IPS-NIHi7 (cell line): ENCODE measurements around the gene CMTR1.
"Not testable (repeated sequence)": the region's sequence is repeated elsewhere in the genome, so short reads cannot be mapped to it uniquely, and the experiment has no call there.

Source experiments
- DNase-seq: peaks from one replicate; pipeline ENCODE4 v3.0.0; 2012; ENCODE audit warnings: mixed read lengths; ENCODE audit errors: extremely low spot score

Gene CMTR1, protein sequence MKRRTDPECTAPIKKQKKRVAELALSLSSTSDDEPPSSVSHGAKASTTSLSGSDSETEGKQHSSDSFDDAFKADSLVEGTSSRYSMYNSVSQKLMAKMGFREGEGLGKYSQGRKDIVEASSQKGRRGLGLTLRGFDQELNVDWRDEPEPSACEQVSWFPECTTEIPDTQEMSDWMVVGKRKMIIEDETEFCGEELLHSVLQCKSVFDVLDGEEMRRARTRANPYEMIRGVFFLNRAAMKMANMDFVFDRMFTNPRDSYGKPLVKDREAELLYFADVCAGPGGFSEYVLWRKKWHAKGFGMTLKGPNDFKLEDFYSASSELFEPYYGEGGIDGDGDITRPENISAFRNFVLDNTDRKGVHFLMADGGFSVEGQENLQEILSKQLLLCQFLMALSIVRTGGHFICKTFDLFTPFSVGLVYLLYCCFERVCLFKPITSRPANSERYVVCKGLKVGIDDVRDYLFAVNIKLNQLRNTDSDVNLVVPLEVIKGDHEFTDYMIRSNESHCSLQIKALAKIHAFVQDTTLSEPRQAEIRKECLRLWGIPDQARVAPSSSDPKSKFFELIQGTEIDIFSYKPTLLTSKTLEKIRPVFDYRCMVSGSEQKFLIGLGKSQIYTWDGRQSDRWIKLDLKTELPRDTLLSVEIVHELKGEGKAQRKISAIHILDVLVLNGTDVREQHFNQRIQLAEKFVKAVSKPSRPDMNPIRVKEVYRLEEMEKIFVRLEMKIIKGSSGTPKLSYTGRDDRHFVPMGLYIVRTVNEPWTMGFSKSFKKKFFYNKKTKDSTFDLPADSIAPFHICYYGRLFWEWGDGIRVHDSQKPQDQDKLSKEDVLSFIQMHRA

DNA sequence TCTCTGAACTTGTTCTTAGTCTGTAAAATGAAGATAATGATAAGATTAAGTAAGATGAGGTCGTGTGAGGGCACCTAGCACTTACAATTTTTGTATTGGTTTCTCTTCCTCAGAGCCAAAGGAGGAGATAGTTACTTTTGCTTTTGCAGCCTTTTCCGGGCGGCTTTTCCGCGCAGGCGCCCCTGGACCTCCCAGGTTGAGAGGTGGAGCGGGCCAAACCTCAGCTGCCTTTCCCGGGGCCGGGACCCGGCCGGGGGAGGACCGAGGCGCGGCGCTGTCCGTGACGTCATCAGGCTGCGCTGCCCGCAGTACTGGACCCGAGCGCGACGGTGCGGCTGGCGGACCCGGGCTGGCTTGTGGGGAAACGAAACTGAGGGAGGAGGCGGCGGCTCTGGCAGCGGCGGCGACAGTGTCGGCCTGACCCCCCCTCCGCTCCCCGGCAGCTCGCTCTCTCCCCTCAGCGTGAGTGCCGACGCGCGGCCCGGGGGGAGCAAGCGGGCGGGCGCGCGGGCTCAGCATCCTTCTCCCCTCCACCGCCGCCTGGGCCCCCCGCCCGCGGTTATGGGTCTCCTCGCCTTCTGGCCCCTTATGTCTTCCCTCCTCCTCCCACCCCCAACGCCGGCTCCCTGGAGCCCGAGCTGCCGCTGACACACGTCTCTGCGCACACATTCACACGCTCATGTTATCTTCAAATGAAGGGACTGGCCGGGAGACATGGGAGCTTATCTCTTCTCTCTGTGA is at the start of gene CMTR1:
Gene CMTR1, plus strand, starts transcription at position 306 of the 741 bp plus-strand sequence. CDS start 2,409 bp downstream, outside the sequence.
- peak; percentile 100 for DNase-seq

DNA sequence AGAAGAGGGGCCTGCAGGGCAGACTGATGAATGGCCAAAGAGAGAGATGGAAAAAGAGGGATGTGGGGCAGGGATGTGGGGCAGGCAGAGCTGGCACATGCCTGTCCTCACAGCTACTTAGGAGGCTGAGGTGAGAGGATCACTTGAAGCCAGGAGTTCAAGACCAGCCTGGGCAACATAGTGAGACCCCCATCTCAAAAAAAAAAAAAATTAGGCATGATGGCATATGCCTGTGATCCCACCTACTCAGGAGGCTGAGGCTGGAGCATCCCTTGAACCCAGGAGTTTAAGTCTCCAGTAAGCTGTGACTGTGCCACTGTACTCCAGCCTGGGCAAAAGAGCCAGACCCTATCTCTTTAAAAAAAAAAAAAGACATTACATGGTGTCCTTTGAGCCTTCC is 44.4 kb upstream of the CMTR1 start:
- DNase-seq, result no peak

DNA sequence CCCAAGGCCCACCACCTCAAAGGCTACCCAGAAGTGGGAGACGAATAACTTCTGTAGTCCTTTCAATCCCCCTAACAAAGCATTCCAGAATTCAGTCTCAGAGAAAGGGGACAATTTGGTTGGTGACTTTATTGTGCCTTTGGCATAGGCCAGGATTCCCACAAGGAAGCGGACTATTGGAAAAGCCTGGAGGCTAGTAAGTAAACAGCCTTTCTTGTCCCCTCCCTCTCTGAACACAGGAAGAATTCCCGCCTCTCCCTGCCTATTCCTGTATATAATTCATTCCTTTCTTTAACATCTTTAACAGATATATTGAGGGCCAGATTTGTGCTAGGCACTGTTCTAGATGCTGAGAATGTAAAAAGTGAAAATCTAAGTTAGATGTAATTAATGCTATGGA is 43.2 kb upstream of the CMTR1 start:
- DNase-seq, result no peak

DNA sequence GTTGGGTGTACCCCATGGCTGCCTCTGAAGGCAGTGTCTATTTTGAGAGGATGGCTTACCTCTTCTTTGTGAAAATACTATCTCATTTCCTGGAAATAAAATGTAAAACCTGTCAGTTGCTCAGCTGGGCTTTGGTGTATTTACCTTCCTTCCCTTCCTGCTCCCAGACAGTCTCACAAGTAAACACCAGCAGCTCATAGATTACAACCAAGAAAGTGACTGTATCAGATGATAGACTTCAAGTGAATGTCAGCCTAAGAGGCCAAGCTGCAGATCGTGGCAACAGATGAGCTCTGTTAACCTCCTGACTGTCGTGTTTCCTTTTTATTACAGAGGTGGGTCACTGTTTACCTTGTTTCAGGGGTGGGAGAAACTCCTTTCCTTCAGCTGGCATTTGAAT is 41.9 kb upstream of the CMTR1 start:
- DNase-seq, result no peak

DNA sequence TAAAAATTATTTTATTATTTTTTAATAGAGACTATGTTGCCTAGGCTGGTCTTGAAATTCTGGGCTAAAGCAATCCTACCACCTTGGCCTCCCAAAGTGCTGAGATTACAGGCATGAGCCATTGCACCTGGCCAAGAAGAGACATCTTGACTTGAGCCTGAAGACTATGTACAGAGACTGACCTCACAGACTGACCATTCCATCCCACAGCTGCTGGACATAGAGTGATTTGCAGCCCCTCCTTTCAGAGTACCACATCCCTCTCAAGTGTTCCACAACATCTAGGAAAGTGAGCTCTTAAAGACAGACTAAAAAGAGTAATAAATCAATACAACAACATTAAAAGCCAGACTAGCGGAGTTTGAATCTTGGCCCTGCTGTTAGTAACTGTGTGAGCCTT is 40.2 kb upstream of the CMTR1 start:
- DNase-seq, result no peak

DNA sequence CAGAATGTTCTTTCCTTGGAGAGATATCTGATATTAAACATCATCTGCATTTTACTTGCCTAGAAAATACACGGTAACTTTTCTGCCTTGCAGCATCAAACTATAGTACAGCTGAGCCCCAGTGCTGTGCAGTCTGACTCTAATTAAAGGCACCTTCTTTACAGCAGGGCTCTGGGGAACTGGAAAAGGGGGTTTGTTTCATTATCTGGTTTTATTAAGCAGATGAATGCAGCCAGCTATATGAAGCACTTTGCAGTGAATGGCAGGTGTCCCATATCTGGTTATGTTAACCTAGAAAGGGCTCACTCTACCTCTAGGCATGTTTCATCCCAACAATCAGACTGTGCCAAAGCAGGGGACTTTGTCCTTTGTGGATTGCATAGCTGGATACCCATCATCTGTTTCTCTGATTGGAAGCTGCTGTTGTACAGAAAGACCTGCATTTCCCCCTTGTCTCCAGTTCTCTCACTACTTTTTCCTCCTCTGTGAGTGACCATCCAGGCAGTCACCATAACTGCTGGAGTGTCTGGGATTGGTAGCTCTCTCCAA is 39.6 kb upstream of the CMTR1 start:
- DNase-seq, result no peak

DNA sequence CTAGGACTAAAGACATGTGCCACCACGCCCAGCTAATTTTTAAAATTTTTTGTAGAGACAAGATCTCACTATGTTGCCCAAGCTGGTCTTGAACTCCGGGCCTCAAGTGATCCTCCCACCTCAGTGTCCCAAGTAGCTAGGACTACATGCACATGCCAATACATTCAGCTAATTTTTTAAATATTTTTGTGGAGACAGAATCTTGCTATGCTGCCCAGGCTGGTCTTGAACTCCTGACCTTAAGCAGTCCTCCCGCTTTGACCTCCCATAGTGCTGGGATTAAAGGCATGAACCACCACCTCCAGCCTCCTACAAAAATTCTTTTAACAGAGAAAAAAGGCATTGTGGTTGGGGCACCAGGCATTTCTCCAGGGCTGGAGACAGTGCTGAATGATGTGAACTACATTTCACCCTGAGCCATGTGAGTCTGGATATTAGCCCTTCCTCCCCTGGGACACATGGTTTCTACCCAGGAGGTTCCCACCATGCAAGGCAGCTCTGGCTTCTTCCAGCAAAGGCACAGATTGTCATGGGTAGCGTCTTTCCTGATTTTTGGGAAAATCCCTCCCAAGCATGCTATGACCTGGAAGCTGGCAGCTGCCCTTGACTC is 36.3 kb upstream of the CMTR1 start:
- no peak for DNase-seq

DNA sequence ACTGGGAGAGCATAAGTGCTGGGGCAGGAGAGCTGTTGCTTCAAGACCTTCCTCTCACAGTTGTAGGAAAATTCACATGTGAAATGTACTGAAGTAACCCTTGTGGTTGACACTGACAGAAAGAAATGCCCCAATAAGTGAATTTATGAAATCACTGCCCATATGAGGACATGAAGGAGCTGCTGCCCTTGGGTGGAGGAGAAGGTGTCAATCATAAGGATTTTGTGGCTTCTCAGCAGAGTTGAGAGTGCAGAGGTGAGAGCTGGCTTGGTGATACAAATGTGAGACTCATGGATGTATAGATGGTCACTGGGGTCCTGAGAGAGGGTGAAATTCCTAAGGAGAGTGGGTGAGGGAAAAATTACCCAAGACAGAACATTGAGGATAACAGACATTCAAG is 33.9 kb upstream of the CMTR1 start:
- no peak for DNase-seq

DNA sequence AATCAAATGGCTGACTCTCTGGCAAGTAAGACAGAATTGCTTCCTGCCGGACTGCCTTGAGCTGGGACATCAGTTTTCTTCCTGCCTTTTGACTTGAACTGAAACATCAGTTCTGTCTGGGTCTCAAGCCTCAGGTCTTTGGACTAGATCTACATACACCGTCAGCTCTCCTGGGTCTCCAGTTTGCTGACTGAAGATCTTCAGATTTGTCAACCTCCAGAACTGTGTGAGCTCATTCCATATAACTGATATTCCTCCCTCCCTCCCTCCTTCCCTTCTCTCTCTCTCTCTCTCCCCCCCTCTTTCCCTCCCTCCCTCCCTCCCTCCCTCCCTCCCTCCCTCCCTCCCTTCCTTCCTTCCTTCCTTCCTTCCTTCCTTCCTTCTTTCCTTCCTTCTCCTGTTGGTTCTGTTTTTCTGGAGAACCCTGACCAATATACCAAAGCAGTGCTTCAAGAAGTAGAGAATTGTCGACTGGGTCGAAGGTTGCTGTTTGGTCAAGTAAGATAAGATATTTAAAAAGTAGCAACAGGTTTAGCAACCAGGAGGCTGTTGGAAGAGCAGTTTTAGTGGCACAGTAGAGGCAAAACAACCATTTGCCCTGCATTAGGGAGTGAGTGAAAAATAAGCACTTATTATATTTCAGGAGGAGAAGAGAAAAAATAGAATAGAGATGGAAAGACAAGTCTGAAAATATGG is 33.1 kb upstream of the CMTR1 start:
- no peak for DNase-seq

DNA sequence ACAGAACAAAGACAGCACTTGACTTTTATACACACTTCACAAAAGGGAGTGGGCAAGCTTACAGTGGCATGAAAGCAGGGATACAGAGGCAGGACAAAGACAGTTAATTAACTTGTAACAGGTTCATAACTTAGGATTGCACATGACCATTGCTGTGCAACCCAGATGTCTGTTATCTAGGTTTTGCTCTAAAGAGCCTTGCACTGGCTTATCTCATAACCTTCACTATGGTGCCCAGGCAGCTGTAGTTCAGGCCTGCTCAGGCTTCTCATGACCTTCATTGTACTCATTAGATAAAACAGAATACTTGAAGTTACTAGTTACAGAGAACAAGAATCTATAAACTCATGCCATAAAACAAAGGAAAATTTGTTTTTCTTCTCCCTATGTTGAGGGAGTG is 31.4 kb upstream of the CMTR1 start:
- DNase-seq, result not testable (repeated sequence)

DNA sequence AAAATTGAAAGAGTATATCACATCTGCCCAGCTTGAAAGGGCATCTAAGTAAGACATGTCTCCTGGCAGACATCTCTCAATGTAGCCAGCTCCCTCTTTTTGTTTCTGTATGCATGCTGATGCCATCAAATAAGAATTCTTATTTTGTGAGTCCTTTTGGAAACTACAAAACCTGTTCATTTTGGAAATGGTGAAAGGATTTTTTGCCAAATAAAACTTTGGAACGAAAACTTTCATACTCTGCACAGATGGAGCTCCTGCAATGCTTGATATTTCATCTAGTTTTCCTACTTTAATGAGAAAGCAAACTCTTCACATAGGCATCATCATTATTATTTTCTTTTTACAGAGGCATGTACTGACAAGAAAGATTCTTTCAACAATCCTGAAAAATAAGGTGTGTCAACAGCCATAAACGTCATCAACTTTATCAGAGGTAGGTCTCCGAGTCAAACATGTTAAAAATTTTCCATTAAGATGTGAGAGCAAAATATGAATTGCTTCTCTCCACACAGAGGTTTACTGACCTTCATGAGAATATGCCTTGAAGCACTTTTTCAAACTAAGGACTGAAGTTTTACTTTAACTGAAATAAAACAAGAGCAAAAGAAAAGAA is 26.2 kb upstream of the CMTR1 start:
- no peak for DNase-seq

DNA sequence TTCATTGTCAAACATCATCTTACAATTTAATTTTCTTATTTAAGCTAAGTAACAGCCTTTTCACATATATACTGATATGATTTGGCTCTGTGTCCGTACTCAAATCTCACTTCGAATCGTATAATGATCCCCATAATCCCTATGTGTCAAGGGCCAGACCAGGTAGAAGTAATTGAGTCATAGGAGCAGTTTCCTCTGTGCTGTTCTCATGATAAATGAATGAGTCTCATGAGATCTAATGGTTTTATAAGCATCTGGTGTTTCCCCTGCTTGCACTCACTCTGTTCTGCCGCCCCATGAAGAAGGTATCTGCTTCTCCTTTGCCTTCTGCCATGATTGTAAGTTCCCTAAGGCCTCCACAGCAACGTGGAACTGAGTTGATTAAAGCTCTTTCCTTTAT is 25.1 kb upstream of the CMTR1 start:
- DNase-seq, result no peak

DNA sequence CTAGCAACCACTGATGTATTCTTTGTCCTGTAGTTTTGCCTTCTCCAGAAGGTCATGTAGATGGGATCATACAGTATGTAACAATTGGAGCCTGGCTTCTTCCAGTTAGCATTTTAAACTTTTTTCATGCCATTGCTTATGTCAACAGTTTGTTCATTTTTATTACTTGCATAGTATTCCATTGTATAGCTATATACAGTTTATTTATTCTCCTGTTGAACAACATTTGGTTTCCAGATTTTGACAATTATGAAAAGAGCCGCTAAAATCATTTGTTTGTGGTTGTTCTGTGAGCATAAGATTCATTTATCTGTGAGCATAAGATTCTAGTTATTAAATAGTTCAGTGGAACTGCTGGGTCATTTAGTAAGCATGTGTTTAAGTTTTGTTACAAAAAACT is 23.5 kb upstream of the CMTR1 start:
- no peak for DNase-seq

DNA sequence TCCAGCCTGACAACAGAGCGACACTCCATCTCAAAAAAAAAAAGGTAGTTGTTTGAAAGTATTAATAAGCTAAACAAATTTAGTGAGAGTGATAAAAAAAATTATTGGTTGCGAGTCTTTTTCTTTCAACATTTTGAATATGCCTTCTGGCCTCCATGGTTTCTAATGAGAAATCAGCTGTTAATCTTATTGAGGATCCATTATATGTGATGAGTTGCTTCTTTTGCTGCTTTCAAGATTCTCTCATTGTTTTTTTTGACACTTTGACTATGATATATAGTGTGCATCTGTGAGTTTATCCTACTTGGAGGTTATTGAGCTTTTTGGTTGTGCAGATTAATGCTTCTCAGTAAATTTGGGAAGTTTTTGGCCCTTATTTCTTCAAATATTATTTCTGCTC is 15.6 kb upstream of the CMTR1 start:
- DNase-seq, result no peak

DNA sequence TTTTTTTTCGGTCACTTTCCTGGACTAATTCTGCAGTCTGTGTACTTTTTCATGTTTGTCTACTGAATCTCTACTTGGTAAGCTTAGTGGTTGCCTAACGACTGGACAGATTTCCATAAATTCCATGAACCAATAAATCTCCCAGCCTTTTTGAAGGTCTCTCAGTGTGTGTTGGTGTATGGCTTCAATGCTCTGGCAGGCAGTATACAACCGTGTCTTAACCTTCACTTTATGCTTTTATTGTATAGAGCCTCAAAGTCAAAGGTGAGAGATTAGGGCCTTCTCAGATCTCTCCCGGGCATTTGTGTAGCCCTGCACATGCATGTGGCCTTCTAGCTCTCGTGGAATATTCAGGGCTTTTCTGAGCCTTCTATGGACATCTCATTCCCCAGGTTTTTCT is 14.3 kb upstream of the CMTR1 start:
- DNase-seq, result no peak

DNA sequence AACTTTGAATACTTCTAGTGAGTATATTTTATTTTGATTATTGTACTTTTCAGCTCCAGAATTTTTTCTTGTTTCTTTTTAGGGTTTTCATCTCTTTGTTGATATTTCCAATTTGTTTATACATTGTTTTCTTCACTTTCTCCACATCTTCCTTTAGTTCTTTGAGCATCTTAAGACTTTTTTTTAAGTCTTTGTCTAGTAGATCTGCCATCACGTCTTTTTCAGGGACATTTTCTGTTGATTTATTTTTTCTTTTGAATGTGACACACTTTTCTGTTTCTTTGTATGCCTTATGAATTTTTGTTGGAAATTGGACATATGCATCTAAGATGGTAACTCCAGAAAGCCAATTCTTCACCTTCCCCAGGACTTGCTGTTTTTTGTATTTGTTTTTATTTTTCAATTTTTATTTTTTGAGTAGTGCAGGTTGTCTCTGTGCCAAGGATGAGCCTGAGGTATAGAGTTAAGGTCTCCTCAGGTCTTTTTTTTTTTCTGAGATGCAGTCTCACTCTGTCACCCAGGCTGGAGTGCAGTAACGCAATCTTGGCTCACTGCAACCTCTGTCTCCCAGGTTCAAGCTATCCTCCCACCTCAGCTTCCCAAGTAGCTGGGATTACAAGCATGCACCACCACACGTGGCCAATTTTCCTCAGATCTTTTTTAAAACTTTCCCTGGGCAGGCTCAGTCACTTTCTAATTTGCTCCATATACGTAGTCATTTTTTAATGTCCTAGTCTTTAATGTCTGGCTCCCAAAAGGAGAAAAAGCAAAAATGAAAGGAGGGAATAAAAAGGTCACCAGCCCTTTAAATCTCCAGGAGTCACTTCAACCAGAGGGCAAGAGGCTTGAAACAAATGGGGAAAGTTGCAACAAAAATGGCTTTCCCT is 6.7 kb upstream of the CMTR1 start:
- no peak for DNase-seq

DNA sequence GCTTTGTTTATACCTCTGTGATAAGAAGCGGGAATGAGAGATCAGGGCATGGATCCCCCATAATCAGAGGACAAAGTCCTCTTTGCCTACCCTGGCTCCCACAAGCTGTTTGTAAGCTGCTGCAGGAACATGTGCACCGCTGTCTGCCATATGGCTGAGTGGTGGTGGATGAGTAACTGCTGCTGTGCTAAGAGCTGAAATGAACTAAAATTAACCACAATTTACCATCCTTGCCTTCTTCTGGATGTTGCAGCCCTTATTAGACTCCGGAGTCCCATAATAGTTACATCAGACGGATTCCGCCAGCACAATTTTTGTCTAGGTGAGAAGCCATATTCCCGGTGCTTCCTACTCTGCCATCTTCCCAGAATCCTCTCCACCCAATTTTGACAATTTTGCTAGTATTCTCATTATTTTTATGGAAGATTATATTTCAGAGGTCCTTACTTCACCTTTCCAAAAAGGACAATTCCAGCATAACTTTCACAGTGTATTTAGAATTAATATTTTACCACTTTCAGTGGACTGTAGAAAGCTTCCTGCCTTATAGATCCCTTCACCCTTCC is 6.0 kb upstream of the CMTR1 start:
- DNase-seq, result no peak

DNA sequence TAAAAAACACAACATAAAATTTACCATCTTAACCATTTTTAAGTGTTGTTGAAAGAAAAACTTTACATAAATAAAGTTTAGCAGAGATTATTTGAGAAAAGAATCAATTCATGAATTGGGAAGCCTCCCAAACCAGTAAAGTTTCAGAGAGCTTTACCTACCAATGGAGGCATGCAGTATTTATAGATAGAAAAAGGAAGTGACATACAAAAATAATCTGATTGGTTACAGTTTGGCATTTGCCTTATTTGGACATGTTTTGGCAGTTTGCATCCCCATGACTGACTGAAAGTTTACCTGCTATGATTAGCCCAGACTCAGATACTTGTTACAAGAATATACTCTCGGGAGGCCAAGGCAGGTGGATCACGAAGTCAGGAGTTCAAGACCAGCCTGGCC is 3.7 kb upstream of the CMTR1 start:
- DNase-seq, result no peak

DNA sequence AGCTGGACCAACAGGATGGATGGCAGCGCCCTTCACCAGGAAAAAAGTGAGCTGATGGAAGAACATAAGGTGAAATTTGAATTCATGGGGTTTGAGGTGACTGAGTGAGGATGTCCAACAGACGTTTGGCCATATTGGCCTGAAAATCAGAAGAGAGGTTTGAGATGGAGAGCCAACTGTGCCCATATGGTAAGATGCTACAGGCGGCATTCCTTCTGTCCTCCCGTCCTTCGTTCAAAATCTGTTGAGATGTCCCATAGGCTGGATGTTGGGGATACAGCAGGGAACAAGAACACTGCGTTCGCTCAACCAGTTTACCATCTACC is 468 bp upstream of the CMTR1 start:
- no peak for DNase-seq
